PC-3 (cell line): ENCODE data around the gene PHKB. TPM values are rescaled to one million over a fixed set of nuclear protein-coding genes. Genes with fewer than 3 reads are reported as not detected.

ENCODE experiments used
- ATAC-seq: fragments of 200-7000 bp; cut with Tn5 transposase; 2 replicates; pipeline ENCODE4 v1.9.1; 2020; ENCODE audit warnings: mild to moderate bottlenecking, moderate library complexity
- BruUV-seq: library from RNA; stranded (reverse); fragments of 400-500 nt; replicated peaks from 2 replicates; lab custom pipeline; 2021; lab: Mats Ljungman, UMichigan
- CTCF ChIA-PET: fragments of 300-600 bp; sonication (Branson Sonifier 250); formaldehyde crosslinking; loops from one replicate; lab custom pipeline; 2022; ENCODE audit warnings: antibody characterized with exemption; lab: Charles Lee
- POLR2A ChIA-PET: fragments of 300-600 bp; sonication (Branson Sonifier 250); formaldehyde crosslinking; loops from one replicate; lab custom pipeline; 2022; ENCODE audit warnings: antibody characterized with exemption; ENCODE audit not compliant: unreplicated experiment; lab: Charles Lee
- DNase-seq: peaks from one replicate; pipeline ENCODE4 v3.0.0-alpha.2; 2015
- H2AFZ ChIP-seq: fragments of 300-600 bp; sonication (generic); 2 replicates; pipeline ENCODE4 v1.6.0; 2016; ENCODE audit warnings: antibody characterized with exemption, low read length
- H3F3A ChIP-seq: fragments of 300-600 bp; sonication (generic); one replicate; pipeline ENCODE4 v1.6.0; 2017; ENCODE audit warnings: antibody characterized with exemption, low read length, control low read depth, mild to moderate bottlenecking; ENCODE audit not compliant: unreplicated experiment
- H3K27ac ChIP-seq: fragments of 300-600 bp; sonication (generic); 2 replicates; pipeline ENCODE4 v1.5.1; 2016; ENCODE audit warnings: mild to moderate bottlenecking, low read length
- H3K27me3 ChIP-seq: fragments of 300-600 bp; sonication (generic); 2 replicates; pipeline ENCODE4 v1.6.1; 2016; ENCODE audit warnings: low read length, mixed read lengths
- H3K36me3 ChIP-seq: fragments of 300-600 bp; sonication (generic); 2 replicates; pipeline ENCODE4 v1.6.1; 2016; ENCODE audit warnings: low read depth, mixed run types, low read length, mixed read lengths
- H3K4me1 ChIP-seq: fragments of 300-600 bp; sonication (generic); 2 replicates; pipeline ENCODE4 v1.5.1; 2016; ENCODE audit warnings: low read length; ENCODE audit not compliant: insufficient read depth
- H3K4me2 ChIP-seq: fragments of 300-600 bp; sonication (generic); 2 replicates; pipeline ENCODE4 v1.6.0; 2016; ENCODE audit warnings: low read length
- H3K4me3 ChIP-seq: fragments of 300-600 bp; sonication (generic); 2 replicates; pipeline ENCODE4 v1.5.1; 2016; ENCODE audit warnings: mild to moderate bottlenecking, low read length, mixed read lengths
- H3K79me2 ChIP-seq: fragments of 300-600 bp; sonication (generic); 2 replicates; pipeline ENCODE4 v1.6.1; 2017; ENCODE audit warnings: low read length, mixed read lengths
- H3K9ac ChIP-seq: fragments of 300-600 bp; sonication (generic); 2 replicates; pipeline ENCODE4 v1.6.0; 2016; ENCODE audit warnings: mild to moderate bottlenecking, low read length
- H3K9me2 ChIP-seq: fragments of 300-600 bp; sonication (generic); replicated peaks from 2 replicates; pipeline ENCODE4 v1.6.1; 2016; ENCODE audit warnings: mixed run types, low read length, mixed read lengths
- H3K9me3 ChIP-seq: fragments of 300-600 bp; sonication (generic); 2 replicates; pipeline ENCODE4 v1.6.1; 2016; ENCODE audit warnings: low read length, mixed read lengths
- H4K20me1 ChIP-seq: fragments of 300-600 bp; sonication (generic); 2 replicates; pipeline ENCODE4 v1.6.1; 2016; ENCODE audit warnings: low read length, mixed read lengths
- EZH2 ChIP-seq: fragments of 300-600 bp; sonication (generic); IDR thresholded peaks from one replicate; pipeline ENCODE4 v1.6.1; 2017; ENCODE audit warnings: antibody characterized with exemption, mild to moderate bottlenecking, low read length; ENCODE audit not compliant: unreplicated experiment
- EZH2phosphoT487 ChIP-seq: fragments of 300-600 bp; sonication (generic); IDR thresholded peaks from 2 replicates; pipeline ENCODE4 v1.6.1; 2018; ENCODE audit warnings: mild to moderate bottlenecking, antibody characterized with exemption, low read length, borderline replicate concordance
- intact Hi-C: fragments of 100-400 bp; cut with micrococcal nuclease; formaldehyde crosslinking; loops from 2 replicates; pipeline ENCODE4 v1.9.0; 2023
- total RNA-seq: library from RNA; depleted of rRNA; stranded (reverse); fragments of >200 nt; gene quantifications from 2 replicates; pipeline ENCODE4 v1.2.3, GENCODE V29; 2014
- TF ChIP-seq, protein P1 (sequence below): fragments of 300-600 bp; sonication (generic); conservative IDR thresholded peaks from 2 replicates; pipeline ENCODE4 v1.5.1; 2017; ENCODE audit warnings: antibody characterized with exemption, low read depth, mild to moderate bottlenecking, low read length

Gene PHKB
- total RNA-seq, 1 experiment from 2014 or later = 31.8 TPM

DNA sequence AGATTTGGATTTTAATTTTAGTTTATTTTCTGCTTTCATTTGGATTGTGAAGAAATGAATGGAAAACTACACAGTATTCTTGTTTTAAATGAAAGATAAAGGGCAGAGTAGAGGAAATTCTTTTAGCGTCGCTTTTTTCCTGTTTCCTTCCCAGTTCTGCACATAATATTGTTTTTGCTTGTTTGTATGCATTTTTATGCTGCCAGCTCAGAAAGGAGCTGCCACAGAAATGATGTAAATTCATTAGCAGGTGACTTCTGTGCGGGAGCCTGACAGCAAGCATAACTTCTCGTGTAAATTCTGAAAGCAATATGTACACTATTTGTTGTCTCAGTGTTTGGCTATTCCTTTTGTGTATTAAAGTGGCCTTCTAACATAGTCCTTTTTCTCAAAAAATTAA is 234.6 kb downstream of the PHKB start:
- no peaks in the 10 kb centered on the region for H3K4me1 ChIP-seq
- intact Hi-C loops = no loop called here
- H3K79me2 ChIP-seq = no peaks in the 10 kb centered on the region
- no peak for ATAC-seq
- H3K9me2 ChIP-seq = no peaks in the 10 kb centered on the region
- BruUV-seq = no TSS peak
- ChIA-PET POLR2A (no interaction called here), CTCF (no interaction called here)
- no peaks in the 10 kb centered on the region for H3F3A ChIP-seq
- no peak overlapping the region for H2AFZ ChIP-seq
- H3K4me2 ChIP-seq = no peak overlapping the region
- no peak overlapping the region for H3K27ac ChIP-seq
- DNase-seq = no peak
- TF ChIP-seq EZH2phosphoT487 (no peak), EZH2 (no peak)
- TF ChIP-seq, protein P1, sequence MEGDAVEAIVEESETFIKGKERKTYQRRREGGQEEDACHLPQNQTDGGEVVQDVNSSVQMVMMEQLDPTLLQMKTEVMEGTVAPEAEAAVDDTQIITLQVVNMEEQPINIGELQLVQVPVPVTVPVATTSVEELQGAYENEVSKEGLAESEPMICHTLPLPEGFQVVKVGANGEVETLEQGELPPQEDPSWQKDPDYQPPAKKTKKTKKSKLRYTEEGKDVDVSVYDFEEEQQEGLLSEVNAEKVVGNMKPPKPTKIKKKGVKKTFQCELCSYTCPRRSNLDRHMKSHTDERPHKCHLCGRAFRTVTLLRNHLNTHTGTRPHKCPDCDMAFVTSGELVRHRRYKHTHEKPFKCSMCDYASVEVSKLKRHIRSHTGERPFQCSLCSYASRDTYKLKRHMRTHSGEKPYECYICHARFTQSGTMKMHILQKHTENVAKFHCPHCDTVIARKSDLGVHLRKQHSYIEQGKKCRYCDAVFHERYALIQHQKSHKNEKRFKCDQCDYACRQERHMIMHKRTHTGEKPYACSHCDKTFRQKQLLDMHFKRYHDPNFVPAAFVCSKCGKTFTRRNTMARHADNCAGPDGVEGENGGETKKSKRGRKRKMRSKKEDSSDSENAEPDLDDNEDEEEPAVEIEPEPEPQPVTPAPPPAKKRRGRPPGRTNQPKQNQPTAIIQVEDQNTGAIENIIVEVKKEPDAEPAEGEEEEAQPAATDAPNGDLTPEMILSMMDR = no peak
- no peaks in the 10 kb centered on the region; the same call in 1 of the 2 replicates for H3K36me3 ChIP-seq
- H3K27me3 ChIP-seq = no peaks in the 10 kb centered on the region
- no peaks in the 10 kb centered on the region for H3K9me3 ChIP-seq
- no peaks in the 10 kb centered on the region for H4K20me1 ChIP-seq
- H3K9ac ChIP-seq = no peak overlapping the region
- no peak overlapping the region for H3K4me3 ChIP-seq

DNA sequence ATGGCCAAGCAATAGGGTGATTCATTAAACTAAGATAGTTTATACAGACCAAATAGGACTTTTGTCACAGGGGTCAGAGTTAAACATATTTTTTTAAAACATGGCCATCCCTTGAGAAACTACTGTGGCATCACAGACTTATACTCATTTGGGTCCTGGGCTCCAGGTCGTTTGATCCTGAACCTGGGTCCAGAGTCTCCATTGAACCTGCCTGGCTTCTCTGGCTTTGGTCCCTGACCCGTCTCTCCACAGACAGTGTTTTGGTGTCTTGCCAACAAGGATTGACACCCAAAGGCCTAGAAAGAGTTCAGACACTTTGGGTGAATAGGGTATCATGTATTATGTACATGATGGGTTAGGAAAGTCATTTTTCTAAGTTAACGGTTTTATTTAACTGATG is 236.7 kb downstream of the PHKB start:
- ATAC-seq = no peak
- POLR2A ChIA-PET = no interaction called here
- H3K4me2 ChIP-seq = no peak overlapping the region

DNA sequence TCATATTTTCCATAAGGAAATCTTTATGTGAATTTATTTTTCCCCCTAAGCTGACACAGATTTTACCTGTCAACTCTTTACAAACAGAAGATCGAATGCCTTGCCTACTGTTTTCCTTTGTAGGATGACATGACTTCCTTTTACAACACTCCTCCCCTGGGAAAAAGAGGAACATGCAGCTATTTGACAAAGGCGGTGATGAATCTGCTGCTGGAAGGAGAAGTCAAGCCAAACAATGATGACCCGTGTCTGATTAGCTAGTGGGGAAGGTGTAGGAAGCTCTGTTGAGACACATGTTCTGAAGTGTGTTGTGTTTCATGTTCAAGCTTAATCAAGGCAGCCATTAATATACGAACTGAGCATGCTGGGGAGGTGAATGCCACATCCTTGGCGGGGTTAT is 238.0 kb downstream of the PHKB start:
- ATAC-seq (no peak), DNase-seq (no peak)
- H3K27me3 ChIP-seq = no peaks in the 10 kb centered on the region
- H3K9me3 ChIP-seq = no peaks in the 10 kb centered on the region
- no peaks in the 10 kb centered on the region for H3K79me2 ChIP-seq
- no peak overlapping the region for H3K9ac ChIP-seq
- no peak overlapping the region for H2AFZ ChIP-seq
- no peak overlapping the region for H3K27ac ChIP-seq
- no peaks in the 10 kb centered on the region for H3F3A ChIP-seq
- H3K4me3 ChIP-seq = no peak overlapping the region
- TF ChIP-seq EZH2 (no peak), EZH2phosphoT487 (no peak)
- TF ChIP-seq, protein P1 = no peak
- ChIA-PET CTCF (no interaction called here), POLR2A (no interaction called here)
- H3K36me3 ChIP-seq = no peaks in the 10 kb centered on the region; the same call in 1 of the 2 replicates
- intact Hi-C loops = no loop called here
- BruUV-seq = no TSS peak
- H4K20me1 ChIP-seq = no peaks in the 10 kb centered on the region
- H3K4me2 ChIP-seq = no peak overlapping the region
- H3K4me1 ChIP-seq = no peaks in the 10 kb centered on the region
- H3K9me2 ChIP-seq = no peaks in the 10 kb centered on the region

More for the DNA sequence above, 236.7 kb downstream of the PHKB start:
- Histone ChIP-seq H3K4me3 (no peak overlapping the region), H3K27me3 (no peaks in the 10 kb centered on the region), H3K79me2 (no peaks in the 10 kb centered on the region), H3K36me3 (no peaks in the 10 kb centered on the region; the same call in 1 of the 2 replicates), H3F3A (no peaks in the 10 kb centered on the region), H3K4me1 (no peaks in the 10 kb centered on the region), H2AFZ (no peak overlapping the region), H3K27ac (no peak overlapping the region), H3K9me3 (no peaks in the 10 kb centered on the region), H4K20me1 (no peaks in the 10 kb centered on the region), H3K9ac (no peak overlapping the region), H3K9me2 (no peaks in the 10 kb centered on the region)
- CTCF ChIA-PET = no interaction called here
- TF ChIP-seq, protein P1 = no peak
- DNase-seq = no peak
- BruUV-seq = no TSS peak
- intact Hi-C loops = no loop called here
